Pancreas (tissue), 10 donors: ENCODE data around the gene TMEM125. TPM values are rescaled to one million over a fixed set of nuclear protein-coding genes. Genes with fewer than 3 reads are reported as not detected.
A peak's percentile ranks its signal among the peaks of the same experiment; 100 is the strongest.

Experiments used
- ATAC-seq, 4 donors: fragments of 200-7000 bp; cut with Tn5 transposase; one replicate each; pipeline versions ENCODE4 v1.8.0 to v1.9.1; 2020; ENCODE audit warnings: mild to moderate bottlenecking in 4 of 4, moderate library complexity in 4 of 4
- DNase-seq, 6 donors: peaks; one replicate each; pipeline ENCODE4 v3.0.0-alpha.2; 2020
- FAIRE-seq: peaks from 2 replicates; lab custom pipeline; 2012; peaks lifted over from hg19 to GRCh38; lab: Jason Lieb, UNC
- H3K27ac ChIP-seq, 4 donors: fragments of 200-600 bp; sonication (generic); 1 replicate in 3 of 4; 2 replicates in 1 of 4; pipeline versions ENCODE4 v1.5.0 to v1.8.0; 2020
- H3K27me3 ChIP-seq, 4 donors: fragments of 200-600 bp; one replicate each; pipeline ENCODE4 v1.8.0; 2021
- H3K36me3 ChIP-seq, 3 donors: fragments of 200-600 bp; sonication (generic) in 1 of 3; one replicate each; pipeline versions ENCODE4 v1.5.0 to v1.8.0; 2020 to 2021
- H3K4me1 ChIP-seq, 3 donors: fragments of 200-600 bp; one replicate each; pipeline ENCODE4 v1.8.0; 2021
- H3K4me3 ChIP-seq, 4 donors: fragments of 200-600 bp; sonication (generic) in 2 of 4; one replicate each; pipeline versions ENCODE4 v1.5.0 to v1.8.0; 2020 to 2021
- H3K9me3 ChIP-seq, 4 donors: fragments of 200-600 bp; one replicate each; pipeline ENCODE4 v1.8.0; 2021
- CTCF ChIP-seq, 4 donors: fragments of 200-600 bp; sonication (generic) in 3 of 4; IDR thresholded peaks; one replicate each; pipeline versions ENCODE4 v1.5.0 to v1.8.0; 2021; ENCODE audit warnings: antibody characterized with exemption in 4 of 4
- WGBS, 2 donors: extraction: QIAGEN DNeasy Blood & Tissue Kit; methylation state at CpG; one replicate each; pipeline ENCODE4 v1.1.7; 2013; 5-methylcytosine and 5-hydroxymethylcytosine counted together
- intact Hi-C, 3 donors: fragments of 100-400 bp; cut with DNase I; formaldehyde crosslinking; loops; one replicate each; pipeline versions ENCODE4 v1.11.1 to v1.14.2; 2022
- polyA plus RNA-seq, 2 donors: library from polyadenylated mRNA; stranded (reverse); fragments of 200-250 nt; gene quantifications; one replicate each; pipeline ENCODE4 v1.2.3, GENCODE V29; 2013
- total RNA-seq, 6 donors: library from RNA; stranded (reverse); fragmentation: NEBNext Ultra II Directional in 4 of 6; extraction: Animal tissue kit (Norgen Biotek cat#: 25700) in 4 of 6; gene quantifications; one replicate each; pipeline versions ENCODE4 v1.2.1 to v1.2.4, GENCODE V29; 2021 to 2023
- donor health status: healthy with polysubstance abuse.
- donor health status: DM: no; HTN: no; CAD: no; lungs with moderate emphysema.
- donor health status: DM: no; HTN: no; CAD: no.
- donor health status: control.
- donor health status: control.
- donor health status: Bipolar disorder and iron deficiency.
- donor health status: DM: yes; HTN: yes; CAD: no.
- donor health status: DM: no; HTN: no; CAD: no.
- donor health status: DM: no; HTN: no; CAD: no.
- donor health status: DM: yes; HTN: yes; CAD: no.

TMEM125 gene
- total and polyA plus RNA-seq, 8 donors: 27.5 to 75.0 (median 44.4) TPM

GRCh38 chr1:43284065-43284464 is 14.3 kb downstream of the TMEM125 start:
- H3K27me3 ChIP-seq: no peaks in the 10 kb centered on the region
- no peak overlapping the region for H3K27ac ChIP-seq
- FAIRE-seq: no peak
- peak in 1 of 6 donors; percentile 29 for DNase-seq
- no peak for ATAC-seq
- H3K36me3 ChIP-seq: no peaks in the 10 kb centered on the region
- peaks cover 0 to 15% (median 10%) of the 10 kb centered on the region in 3 donors for H3K4me1 ChIP-seq
- H3K4me3 ChIP-seq: peak overlapping the region in 2 of 4 donors; percentile 47 to 51
- intact Hi-C loops: no loop called here
- no peaks in the 10 kb centered on the region for H3K9me3 ChIP-seq
- 38 to 44% methylated on average over 3 of the region's 3 CpGs for WGBS, 2 donors
- TF ChIP-seq CTCF (IDR thresholded peaks at IDR 0.05): no peak

- FAIRE-seq: no peak
- Histone ChIP-seq H3K4me1 (peaks cover 0 to 15% (median 10%) of the 10 kb centered on the region in 3 donors), H3K4me3 (peak overlapping the region; percentile 18 to 51 (median 39)), H3K27ac (peak overlapping the region; percentile 49 to 89 (median 66)), H3K9me3 (no peaks in the 10 kb centered on the region), H3K27me3 (no peaks in the 10 kb centered on the region), H3K36me3 (no peaks in the 10 kb centered on the region)
- TF ChIP-seq CTCF (IDR thresholded peaks at IDR 0.05): no peak
- 8 to 16% methylated on average over 12 of the region's 12 CpGs for WGBS, 2 donors
- DNase-seq: peak in 1 of 6 donors; percentile 61
- intact Hi-C loops: no loop called here
- ATAC-seq: peak; percentile 6 to 37 (median 14)
Observed at GRCh38 chr1:43284546-43285110, 14.8 kb downstream of the TMEM125 start.

GRCh38 chr1:43285269-43285990 is 15.6 kb downstream of the TMEM125 start, which contains the start of gene C1orf210:
TSS of gene C1orf210 (minus strand) at chr1:43285581. CDS start at chr1:43283270, 2,311 bp downstream.
- peak in 3 of 4 donors; percentile 25 to 42 (median 26) for TF ChIP-seq CTCF (IDR thresholded peaks at IDR 0.05)
- no peaks in the 10 kb centered on the region for H3K36me3 ChIP-seq
- H3K27me3 ChIP-seq: no peaks in the 10 kb centered on the region
- H3K9me3 ChIP-seq: no peaks in the 10 kb centered on the region
- peak; percentile 93 to 98 (median 94) for DNase-seq
- intact Hi-C loops: no loop called here
- FAIRE-seq: no peak
- peak within 1 kb of the TSS; percentile 18 to 51 (median 39) for H3K4me3 ChIP-seq
- H3K4me1 ChIP-seq: peaks cover 0 to 15% (median 10%) of the 10 kb centered on the region in 3 donors
- peak within 1 kb of the TSS; percentile 49 to 89 (median 66) for H3K27ac ChIP-seq
- peak; percentile 94 to 98 (median 96) for ATAC-seq
- 10 to 11% methylated on average over 19 of the region's 19 CpGs for WGBS, 2 donors

GRCh38 chr1:43286115-43286514 is 16.3 kb downstream of the TMEM125 start:
- Histone ChIP-seq H3K4me1 (peaks cover 0 to 15% (median 10%) of the 10 kb centered on the region in 3 donors), H3K9me3 (no peaks in the 10 kb centered on the region), H3K27ac (peak overlapping the region; percentile 49 to 89 (median 66)), H3K36me3 (no peaks in the 10 kb centered on the region), H3K27me3 (no peaks in the 10 kb centered on the region), H3K4me3 (peak overlapping the region in 3 of 4 donors; percentile 18 to 51 (median 47))
- no peak for TF ChIP-seq CTCF (IDR thresholded peaks at IDR 0.05)
- 36 to 53% methylated on average over 11 of the region's 11 CpGs for WGBS, 2 donors
- intact Hi-C loops: no loop called here
- DNase-seq (peak in 1 of 6 donors; percentile 56), FAIRE-seq (no peak), ATAC-seq (peak; percentile 5 to 44 (median 20))
